HepG2 (cell line): ENCODE measurements around the gene RPL23. TPM values are rescaled to one million over a fixed set of nuclear protein-coding genes. Genes with fewer than 3 reads are reported as not detected.

ENCODE experiments used
- EP300 ChIP-seq, 3 experiments: sonication (generic) in 1 of 3; formaldehyde crosslinking in 1 of 3; IDR thresholded peaks; 2 replicates each; pipeline versions ENCODE4 v1.5.1 to v1.6.1; 2011 to 2020; ENCODE audit warnings: low read depth in 2 of 3, low read length in 2 of 3, borderline replicate concordance in 1 of 3, improper control_type of control experiment in 1 of 3, mild to moderate bottlenecking in 1 of 3, missing genetic modification reagents in 1 of 3, moderate library complexity in 1 of 3
- HIVEP1 ChIP-seq: sonication (generic); formaldehyde crosslinking; IDR thresholded peaks from 2 replicates; pipeline ENCODE4 v1.4.0; 2020; ENCODE audit warnings: mild to moderate bottlenecking, missing genetic modification reagents
- RNF2 ChIP-seq: fragments of 450-650 bp; conservative IDR thresholded peaks from 2 replicates; pipeline ENCODE4 v1.6.1; 2016; ENCODE audit warnings: low read depth
- SNAI1 ChIP-seq: sonication (generic); formaldehyde crosslinking; IDR thresholded peaks from 2 replicates; pipeline ENCODE4 v1.5.0; 2020; ENCODE audit warnings: mild to moderate bottlenecking, missing genetic modification reagents, borderline replicate concordance
- SOX6 ChIP-seq, 2 experiments: fragments of 450-650 bp in 1 of 2; sonication (generic) in 1 of 2; formaldehyde crosslinking in 1 of 2; IDR thresholded peaks; 2 replicates each; pipeline versions ENCODE4 v1.4.0 to v1.6.1; 2017 to 2020; ENCODE audit warnings: antibody characterized with exemption in 1 of 2, mild to moderate bottlenecking in 1 of 2, missing genetic modification reagents in 1 of 2
- THYN1 ChIP-seq: sonication (generic); formaldehyde crosslinking; IDR thresholded peaks from 2 replicates; pipeline ENCODE4 v1.8.1; 2023; ENCODE audit warnings: low read depth, mild to moderate bottlenecking, moderate library complexity, missing genetic modification reagents, borderline replicate concordance
- ZFX ChIP-seq: sonication (generic); formaldehyde crosslinking; IDR thresholded peaks from 2 replicates; pipeline ENCODE4 v1.4.0; 2020; ENCODE audit warnings: mild to moderate bottlenecking, low read depth, missing genetic modification reagents, moderate library complexity
- ZNF263 ChIP-seq: sonication (generic); formaldehyde crosslinking; IDR thresholded peaks from 2 replicates; pipeline ENCODE4 v1.4.0; 2020; ENCODE audit warnings: missing genetic modification reagents
- ZNF598 ChIP-seq: sonication (generic); formaldehyde crosslinking; IDR thresholded peaks from 2 replicates; pipeline ENCODE4 v1.5.1; 2020; ENCODE audit warnings: mild to moderate bottlenecking, missing genetic modification reagents, borderline replicate concordance
- ZNF7 ChIP-seq: IDR thresholded peaks from 2 replicates; pipeline ENCODE4 v1.6.1; 2016; ENCODE audit warnings: missing biosample characterization, missing genetic modification reagents
- ZNF768 ChIP-seq: sonication (generic); formaldehyde crosslinking; IDR thresholded peaks from 2 replicates; pipeline ENCODE4 v1.4.0; 2020; ENCODE audit warnings: missing genetic modification reagents
- ZNF772 ChIP-seq: sonication (generic); formaldehyde crosslinking; IDR thresholded peaks from 2 replicates; pipeline ENCODE4 v1.5.0; 2020; ENCODE audit warnings: mild to moderate bottlenecking, missing genetic modification reagents
- ZNF839 ChIP-seq: sonication (generic); formaldehyde crosslinking; IDR thresholded peaks from 2 replicates; pipeline ENCODE4 v1.4.0; 2020; ENCODE audit warnings: missing genetic modification reagents, mild to moderate bottlenecking, borderline replicate concordance
- ZSCAN9 ChIP-seq: IDR thresholded peaks from 2 replicates; pipeline ENCODE4 v1.6.1; 2016; ENCODE audit warnings: borderline replicate concordance
- polyA plus RNA-seq, 8 experiments: library from polyadenylated mRNA; depleted of rRNA in 3 of 8; stranded (reverse) in 7 of 8; unstranded in 1 of 8; fragments of >200 nt; fragmentation: Illumina TruSeq in 4 of 8; extraction: Trizol in 4 of 8; gene quantifications; 2 replicates each; pipeline versions ENCODE4 v1.2.1 to v1.2.3, GENCODE V29; 2011 to 2016; ENCODE audit warnings: low read depth in 4 of 8, missing spikeins in 1 of 8, mixed read lengths in 1 of 8; ENCODE audit not compliant: insufficient read depth in 1 of 8
- total RNA-seq, 5 experiments: library from RNA; depleted of rRNA; stranded (reverse); fragments of >200 nt; fragmentation: Illumina TruSeq; extraction: Trizol; gene quantifications; 2 replicates each; pipeline ENCODE4 v1.2.3, GENCODE V29; 2016; ENCODE audit warnings: low read depth in 1 of 5
- TF ChIP-seq, protein P1 (sequence below): IDR thresholded peaks from 2 replicates; pipeline ENCODE4 v1.6.1; 2018; ENCODE audit warnings: missing genetic modification reagents, mild to moderate bottlenecking, missing compliant biosample characterization
- TF ChIP-seq, protein P2 (sequence below), 2 experiments: sonication (generic) in 1 of 2; formaldehyde crosslinking in 1 of 2; IDR thresholded peaks; 2 replicates each; pipeline versions ENCODE4 v1.4.0 to v1.6.1; 2016 to 2020; ENCODE audit warnings: borderline replicate concordance in 1 of 2, low read depth in 1 of 2, mild to moderate bottlenecking in 1 of 2, missing genetic modification reagents in 1 of 2
- TF ChIP-seq, protein P3 (sequence below): sonication (generic); formaldehyde crosslinking; IDR thresholded peaks from 2 replicates; pipeline ENCODE4 v1.5.1; 2020; ENCODE audit warnings: mild to moderate bottlenecking, missing genetic modification reagents

RPL23 gene
- total and polyA plus RNA-seq, 2 of the 13 experiments (the other 11 are each of a cell fraction or from before 2014, with no cell fraction given) = 2,790 to 4,860 TPM

DNA sequence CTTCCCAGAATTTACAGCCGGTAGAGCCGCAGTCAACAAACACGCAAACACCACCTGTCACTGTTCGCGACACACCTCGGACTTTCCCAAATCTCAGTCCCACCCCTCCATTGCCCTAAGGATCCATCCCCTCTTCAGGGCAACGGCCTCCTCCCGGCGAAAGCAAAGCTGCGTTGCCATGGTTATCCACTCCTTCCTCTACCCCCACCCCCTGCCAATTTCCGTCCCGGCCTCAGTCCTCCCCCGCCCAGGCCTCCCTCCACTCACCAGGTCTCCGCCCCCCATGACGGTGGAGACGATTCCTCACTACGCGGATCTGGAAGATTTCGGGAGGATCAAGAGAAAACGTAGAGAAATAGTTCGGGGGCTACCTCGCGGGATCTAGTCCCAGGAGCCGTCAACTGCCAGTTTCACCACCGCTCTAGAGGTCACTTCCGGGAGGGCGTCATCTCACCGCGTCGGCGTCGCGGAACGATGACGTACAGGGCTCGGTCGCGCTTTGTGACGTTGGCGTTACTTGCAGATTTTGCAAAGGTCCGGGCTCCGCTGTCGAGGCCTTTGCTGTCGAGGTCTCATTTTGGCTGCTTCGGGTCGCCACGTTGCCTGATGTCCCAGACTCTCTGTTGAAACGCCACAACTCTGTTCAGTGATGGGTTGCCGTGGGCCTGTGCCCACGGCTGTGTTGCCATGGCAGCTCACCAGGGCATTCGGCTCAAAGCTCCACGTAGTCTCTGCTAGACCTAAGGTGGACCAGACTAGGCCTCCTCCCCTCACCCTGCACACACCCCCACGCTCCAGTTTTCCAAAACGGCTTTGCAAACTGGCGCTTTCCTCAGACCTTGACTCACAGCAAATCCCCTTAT lies 28.4 kb downstream of the RPL23 start, which contains the start of gene CWC25 (continued):
- TF ChIP-seq, protein P1, sequence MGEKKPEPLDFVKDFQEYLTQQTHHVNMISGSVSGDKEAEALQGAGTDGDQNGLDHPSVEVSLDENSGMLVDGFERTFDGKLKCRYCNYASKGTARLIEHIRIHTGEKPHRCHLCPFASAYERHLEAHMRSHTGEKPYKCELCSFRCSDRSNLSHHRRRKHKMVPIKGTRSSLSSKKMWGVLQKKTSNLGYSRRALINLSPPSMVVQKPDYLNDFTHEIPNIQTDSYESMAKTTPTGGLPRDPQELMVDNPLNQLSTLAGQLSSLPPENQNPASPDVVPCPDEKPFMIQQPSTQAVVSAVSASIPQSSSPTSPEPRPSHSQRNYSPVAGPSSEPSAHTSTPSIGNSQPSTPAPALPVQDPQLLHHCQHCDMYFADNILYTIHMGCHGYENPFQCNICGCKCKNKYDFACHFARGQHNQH (CRISPR knock-in tag) = peak; percentile 97
- peak; percentile 90; the same call in 1 of the 2 replicates for TF ChIP-seq ZNF839 (CRISPR knock-in tag)
- TF ChIP-seq ZSCAN9 (CRISPR knock-in tag) = peak; percentile 98
- peak; percentile 90 for TF ChIP-seq RNF2
- TF ChIP-seq ZFX = peak; percentile 100
- TF ChIP-seq EP300 (IDR thresholded peaks at IDR 0.05; ENCODE audit: low read depth in 2 of 2, low read length in 2 of 2) = peak; percentile 68 to 96; a peak in 3 of 4 replicates
- TF ChIP-seq EP300 (CRISPR knock-in tag; IDR thresholded peaks at IDR 0.05; ENCODE audit: borderline replicate concordance) = peak; percentile 72; the same call in 1 of the 2 replicates
- TF ChIP-seq HIVEP1 = peak; percentile 90
- peak; percentile 85 for TF ChIP-seq ZNF598
- TF ChIP-seq SOX6 (IDR thresholded peaks at IDR 0.05) = no peak
- peak; percentile 86 for TF ChIP-seq SOX6 (CRISPR knock-in tag; IDR thresholded peaks at IDR 0.05)
- TF ChIP-seq, protein P2, sequence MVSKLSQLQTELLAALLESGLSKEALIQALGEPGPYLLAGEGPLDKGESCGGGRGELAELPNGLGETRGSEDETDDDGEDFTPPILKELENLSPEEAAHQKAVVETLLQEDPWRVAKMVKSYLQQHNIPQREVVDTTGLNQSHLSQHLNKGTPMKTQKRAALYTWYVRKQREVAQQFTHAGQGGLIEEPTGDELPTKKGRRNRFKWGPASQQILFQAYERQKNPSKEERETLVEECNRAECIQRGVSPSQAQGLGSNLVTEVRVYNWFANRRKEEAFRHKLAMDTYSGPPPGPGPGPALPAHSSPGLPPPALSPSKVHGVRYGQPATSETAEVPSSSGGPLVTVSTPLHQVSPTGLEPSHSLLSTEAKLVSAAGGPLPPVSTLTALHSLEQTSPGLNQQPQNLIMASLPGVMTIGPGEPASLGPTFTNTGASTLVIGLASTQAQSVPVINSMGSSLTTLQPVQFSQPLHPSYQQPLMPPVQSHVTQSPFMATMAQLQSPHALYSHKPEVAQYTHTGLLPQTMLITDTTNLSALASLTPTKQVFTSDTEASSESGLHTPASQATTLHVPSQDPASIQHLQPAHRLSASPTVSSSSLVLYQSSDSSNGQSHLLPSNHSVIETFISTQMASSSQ (IDR thresholded peaks at IDR 0.05; ENCODE audit: low read depth) = peak; percentile 76; the same call in 1 of the 2 replicates
- TF ChIP-seq, protein P2 (CRISPR knock-in tag; IDR thresholded peaks at IDR 0.05; ENCODE audit: borderline replicate concordance) = peak; percentile 78
- TF ChIP-seq ZNF768 (CRISPR knock-in tag) = peak; percentile 64; the same call in 1 of the 2 replicates
- no peak for TF ChIP-seq ZNF263 (CRISPR knock-in tag)
- TF ChIP-seq ZNF7 (CRISPR knock-in tag) = no peak
- TF ChIP-seq, protein P3, sequence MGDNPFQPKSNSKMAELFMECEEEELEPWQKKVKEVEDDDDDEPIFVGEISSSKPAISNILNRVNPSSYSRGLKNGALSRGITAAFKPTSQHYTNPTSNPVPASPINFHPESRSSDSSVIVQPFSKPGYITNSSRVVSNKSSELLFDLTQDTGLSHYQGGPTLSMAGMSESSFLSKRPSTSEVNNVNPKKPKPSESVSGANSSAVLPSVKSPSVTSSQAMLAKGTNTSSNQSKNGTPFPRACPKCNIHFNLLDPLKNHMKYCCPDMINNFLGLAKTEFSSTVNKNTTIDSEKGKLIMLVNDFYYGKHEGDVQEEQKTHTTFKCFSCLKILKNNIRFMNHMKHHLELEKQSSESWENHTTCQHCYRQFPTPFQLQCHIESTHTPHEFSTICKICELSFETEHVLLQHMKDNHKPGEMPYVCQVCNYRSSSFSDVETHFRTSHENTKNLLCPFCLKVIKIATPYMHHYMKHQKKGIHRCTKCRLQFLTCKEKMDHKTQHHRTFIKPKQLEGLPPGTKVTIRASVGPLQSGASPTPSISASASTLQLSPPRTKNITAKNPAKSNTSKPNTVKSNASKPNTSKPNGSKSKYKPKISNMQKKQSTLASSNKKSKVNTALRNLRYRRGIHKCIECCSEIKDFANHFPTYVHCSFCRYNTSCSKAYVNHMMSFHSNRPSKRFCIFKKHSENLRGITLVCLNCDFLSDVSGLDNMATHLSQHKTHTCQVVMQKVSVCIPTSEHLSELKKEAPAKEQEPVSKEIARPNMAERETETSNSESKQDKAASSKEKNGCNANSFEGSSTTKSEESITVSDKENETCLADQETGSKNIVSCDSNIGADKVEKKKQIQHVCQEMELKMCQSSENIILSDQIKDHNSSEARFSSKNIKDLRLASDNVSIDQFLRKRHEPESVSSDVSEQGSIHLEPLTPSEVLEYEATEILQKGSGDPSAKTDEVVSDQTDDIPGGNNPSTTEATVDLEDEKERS = peak; percentile 85
- TF ChIP-seq THYN1 (CRISPR knock-in tag) = no peak
- TF ChIP-seq SNAI1 (CRISPR knock-in tag) = peak; percentile 88
- 0 out of 2 replicates have a peak, but pooled peaks have one; percentile 73 for TF ChIP-seq ZNF772 (CRISPR knock-in tag)
